Urothelium cell line (cell line): ENCODE measurements around the gene FOSB.

ENCODE experiments used
- DNase-seq: peaks from one replicate; pipeline ENCODE4 v3.0.0; 2011; ENCODE audit warnings: low spot score, mixed read lengths
- FAIRE-seq: peaks from 2 replicates; lab custom pipeline; 2011; peaks lifted over from hg19 to GRCh38; lab: Jason Lieb, UNC

FOSB gene

GRCh38 chr19:45518469-45518826 lies 50.7 kb downstream of the FOSB start:
- no peak for DNase-seq
- FAIRE-seq = no peak

GRCh38 chr19:45522010-45522941 lies 54.5 kb downstream of the FOSB start:
- no peak for DNase-seq
- no peak for FAIRE-seq

- FAIRE-seq (no peak), DNase-seq (peak; percentile 87)
Measured at GRCh38 chr19:45523642-45524256, 56.0 kb downstream of the FOSB start.

GRCh38 chr19:45524575-45525129 lies 56.9 kb downstream of the FOSB start:
- DNase-seq (no peak), FAIRE-seq (no peak)
